Measurements from ENCODE around the gene TTC5.

- no peak for TF ChIP-seq GATA2 (IDR thresholded peaks at IDR 0.05; ENCODE audit: low read depth, low read length)
- TF ChIP-seq GATA3 (IDR thresholded peaks at IDR 0.05; ENCODE audit: low read depth, low read length): no peak
These were observed 44.5 kb upstream of the TTC5 start for GRCh38 chr14:20350282-20350681.

Measured in SH-SY5Y (cell line).